ENCODE measurements around the gene ALDH3A1.

ALDH3A1 gene

GRCh38 chr17:19703106-19703827 is 44.8 kb downstream of the ALDH3A1 start:
- no peak for DNase-seq (ENCODE audit: low read depth)

- DNase-seq (ENCODE audit: low read depth) = no peak
Observed at GRCh38 chr17:19702217-19702641, 45.9 kb downstream of the ALDH3A1 start.
